Naive thymus-derived CD4-positive, alpha-beta T cell (primary cell): ENCODE results near the gene TRAK2. TPM values are rescaled to one million over a fixed set of nuclear protein-coding genes. Genes with fewer than 3 reads are reported as not detected.

Experiments used
- ATAC-seq: fragments of 150-1000 bp; cut with Tn5 transposase; 2 replicates; pipeline ENCODE4 v1.10.0; 2021; ENCODE audit warnings: mild to moderate bottlenecking, moderate library complexity
- CTCF ChIA-PET: fragments of 350-600 bp; sonication (Branson Sonifier 250); formaldehyde crosslinking; loops from one replicate; lab custom pipeline; 2021; ENCODE audit warnings: antibody characterized with exemption; lab: Charles Lee
- POLR2A ChIA-PET: fragments of 350-600 bp; sonication (Branson Sonifier 250); formaldehyde crosslinking; loops from one replicate; lab custom pipeline; 2021; ENCODE audit warnings: antibody characterized with exemption, inconsistent platforms; lab: Charles Lee
- DNase-seq, 9 donors: peaks; one replicate each; pipeline versions ENCODE4 v3.0.0 to v3.0.0-alpha.2; 2020 to 2022; ENCODE audit warnings: mixed read lengths in 1 of 9
- H3K27ac ChIP-seq: one replicate; pipeline ENCODE4 v1.7.0; 2013; ENCODE audit warnings: mild to moderate bottlenecking, low read depth, low read length, moderate library complexity
- H3K27me3 ChIP-seq, 2 donors: one replicate each; pipeline ENCODE4 v1.7.0; 2013; ENCODE audit warnings: low read length in 2 of 2, mild to moderate bottlenecking in 2 of 2, moderate library complexity in 2 of 2; ENCODE audit not compliant: control insufficient read depth in 2 of 2, insufficient read depth in 2 of 2
- H3K36me3 ChIP-seq, 3 experiments: 1 replicate in 2 of 3; 2 replicates in 1 of 3; pipeline ENCODE4 v1.7.0; 2013; ENCODE audit warnings: low read length in 3 of 3, mild to moderate bottlenecking in 3 of 3, moderate library complexity in 1 of 3; ENCODE audit not compliant: insufficient read depth in 3 of 3, control insufficient read depth in 2 of 3
- H3K4me1 ChIP-seq, 2 donors: one replicate each; pipeline ENCODE4 v1.7.0; 2013; ENCODE audit warnings: low read length in 2 of 2, mild to moderate bottlenecking in 2 of 2, moderate library complexity in 1 of 2; ENCODE audit not compliant: control insufficient read depth in 2 of 2, insufficient read depth in 2 of 2
- H3K4me3 ChIP-seq: 2 replicates; pipeline ENCODE4 v1.7.0; 2013; ENCODE audit warnings: mild to moderate bottlenecking, low read length
- H3K9me3 ChIP-seq, 3 experiments: 1 replicate in 2 of 3; 2 replicates in 1 of 3; pipeline ENCODE4 v1.7.0; 2013; ENCODE audit warnings: low read length in 3 of 3; ENCODE audit not compliant: control insufficient read depth in 2 of 3
- H3K27ac Mint-ChIP-seq, 9 donors: one replicate each; pipeline ENCODE4 v1.8.0; 2020 to 2022; ENCODE audit warnings: mixed read lengths in 9 of 9, mild to moderate bottlenecking in 8 of 9, moderate library complexity in 5 of 9, inconsistent platforms in 2 of 9
- H3K27me3 Mint-ChIP-seq, 5 donors: one replicate each; pipeline ENCODE4 v1.8.0; 2021 to 2022; ENCODE audit warnings: mixed read lengths in 5 of 5, mild to moderate bottlenecking in 1 of 5
- H3K36me3 Mint-ChIP-seq, 5 donors: one replicate each; pipeline ENCODE4 v1.8.0; 2020 to 2022; ENCODE audit warnings: mixed read lengths in 5 of 5, mild to moderate bottlenecking in 3 of 5, inconsistent platforms in 1 of 5
- H3K4me1 Mint-ChIP-seq, 7 donors: one replicate each; pipeline ENCODE4 v1.8.0; 2020 to 2022; ENCODE audit warnings: mixed read lengths in 7 of 7, mild to moderate bottlenecking in 3 of 7, inconsistent platforms in 1 of 7
- H3K4me3 Mint-ChIP-seq, 10 donors: one replicate each; pipeline ENCODE4 v1.8.0; 2020 to 2022; ENCODE audit warnings: mild to moderate bottlenecking in 10 of 10, mixed read lengths in 10 of 10, moderate library complexity in 6 of 10, inconsistent platforms in 2 of 10
- H3K9me3 Mint-ChIP-seq, 11 donors: one replicate each; pipeline ENCODE4 v1.8.0; 2020 to 2022; ENCODE audit warnings: mixed read lengths in 11 of 11, mild to moderate bottlenecking in 4 of 11, inconsistent platforms in 1 of 11, moderate library complexity in 1 of 11
- intact Hi-C, 2 donors: fragments of 100-400 bp; cut with micrococcal nuclease; formaldehyde crosslinking; loops; one replicate each; pipeline ENCODE4 v1.15.1; 2023
- polyA plus RNA-seq, 2 donors: library from polyadenylated mRNA; unstranded; fragments of 300-500 nt; fragmentation: Illumina TruSeq; gene quantifications; one replicate each; pipeline ENCODE4 v1.2.3, GENCODE V29; 2021
- total RNA-seq, 6 experiments: library from RNA in 5 of 6; stranded (reverse) in 5 of 6; gene quantifications; 1 replicate in 5 of 6; 2 replicates in 1 of 6; pipeline ENCODE4 v1.2.3 and lab custom pipeline; 2021 to 2026

TRAK2 gene
- total and polyA plus RNA-seq, 7 experiments from 2014 or later, result 27.2 to 47.6 (median 34.3) TPM

- CTCF ChIA-PET, result no interaction called here
- Mint-ChIP-seq H3K4me1 (peaks cover 14 to 70% (median 52%) of the 10 kb centered on the region in 7 donors), H3K27me3 (no peaks in the 10 kb centered on the region), H3K4me3 (peak overlapping the region in 5 of 10 donors; percentile 10 to 53 (median 17)), H3K9me3 (no peaks in the 10 kb centered on the region), H3K27ac (peak overlapping the region in 5 of 9 donors; percentile 4 to 84 (median 44)), H3K36me3 (peaks cover 1 to 26% (median 16%) of the 10 kb centered on the region in 5 donors)
- H3K9me3 ChIP-seq, result no peaks in the 10 kb centered on the region
- no peaks in the 10 kb centered on the region for H3K27me3 ChIP-seq
- no peak for ATAC-seq
- intact Hi-C loops, result loop anchor here in 1 of 2 donors (5.0 kb wide), 1 partner anchor 238 kb away; the partner anchor contains the start of gene TMEM237
- no peak overlapping the region for H3K27ac ChIP-seq
- no peak overlapping the region for H3K4me3 ChIP-seq
- H3K4me1 ChIP-seq, result peaks cover 0 to 21% of the 10 kb centered on the region in 2 donors
- DNase-seq, result no peak
- POLR2A ChIA-PET, result interaction anchor here (0.6 to 1.0 kb wide), 2 partner anchors 10 to 135 kb away, joined by 3 to 4 read pairs; no protein-coding TSS in a partner anchor
- no peaks in the 10 kb centered on the region for H3K36me3 ChIP-seq
These were observed 46.5 kb downstream of the TRAK2 start for GRCh38 chr2:201404699-201405280.

- no peaks in the 10 kb centered on the region for H3K27me3 ChIP-seq
- DNase-seq, result no peak
- peaks cover 15 to 70% (median 50%) of the 10 kb centered on the region in 7 donors for H3K4me1 Mint-ChIP-seq
- no peaks in the 10 kb centered on the region for H3K9me3 ChIP-seq
- ATAC-seq, result no peak
- peaks cover 0 to 21% of the 10 kb centered on the region in 2 donors for H3K4me1 ChIP-seq
- no peaks in the 10 kb centered on the region for H3K9me3 Mint-ChIP-seq
- H3K27me3 Mint-ChIP-seq, result no peaks in the 10 kb centered on the region
- no peak overlapping the region for H3K4me3 Mint-ChIP-seq
- intact Hi-C loops, result no loop called here
- H3K27ac ChIP-seq, result no peak overlapping the region
- peaks cover 4 to 35% (median 20%) of the 10 kb centered on the region in 5 donors for H3K36me3 Mint-ChIP-seq
- peaks cover 0 to 8% (median 0%) of the 10 kb centered on the region in 3 experiments for H3K36me3 ChIP-seq
- H3K4me3 ChIP-seq, result no peak overlapping the region
- CTCF ChIA-PET, result no interaction called here
- H3K27ac Mint-ChIP-seq, result peak overlapping the region in 1 of 9 donors; percentile 81
- POLR2A ChIA-PET, result interaction anchor here (1.0 kb wide), 1 partner anchor 11 kb away, joined by 4 read pairs; no protein-coding TSS in a partner anchor
These were observed 47.4 kb downstream of the TRAK2 start for GRCh38 chr2:201403880-201404279.

DNA sequence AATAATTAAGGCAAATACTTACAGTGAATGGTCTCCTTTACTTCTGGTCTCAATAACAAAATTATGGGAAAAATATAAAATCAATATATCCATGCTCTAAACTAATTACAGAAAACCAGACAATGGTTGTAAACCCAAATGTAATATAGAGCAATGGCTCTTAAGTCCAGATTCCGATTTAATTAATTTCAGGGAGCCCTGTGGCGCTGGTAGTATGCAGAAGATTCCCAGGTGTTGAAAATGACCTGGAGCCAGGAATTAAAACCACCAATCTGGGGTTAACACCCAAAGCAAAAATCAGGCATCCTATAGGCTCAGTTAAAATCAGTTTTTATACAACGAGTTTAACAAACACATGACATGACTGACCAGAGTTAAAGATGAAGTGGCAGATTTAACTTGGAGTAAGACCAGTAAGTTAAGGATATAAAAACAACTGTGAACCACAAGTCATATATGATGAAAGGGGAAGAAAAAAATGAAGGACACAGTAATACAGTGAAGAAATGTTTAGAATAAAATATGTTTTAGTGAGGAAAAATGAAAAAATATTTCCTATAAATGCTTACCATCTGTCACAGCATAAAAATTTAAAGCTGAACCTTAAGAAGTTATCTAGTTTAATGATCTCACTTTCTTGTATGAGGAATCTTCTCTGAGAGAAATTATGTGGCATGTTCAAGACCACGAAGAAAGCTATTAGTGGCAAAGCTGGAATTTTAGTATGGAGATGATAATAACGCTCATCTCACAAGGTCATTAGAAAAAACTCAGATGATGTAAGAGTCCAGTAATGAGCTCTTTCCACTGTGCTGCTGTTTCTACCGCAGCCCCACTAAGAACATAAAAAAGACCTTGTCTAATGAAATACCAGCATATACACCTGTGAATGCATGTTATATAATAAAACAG lies 48.4 kb downstream of the TRAK2 start:
- Mint-ChIP-seq H3K27ac (peak overlapping the region in 3 of 9 donors; percentile 29 to 52 (median 41)), H3K27me3 (no peaks in the 10 kb centered on the region), H3K36me3 (peaks cover 4 to 36% (median 21%) of the 10 kb centered on the region in 5 donors), H3K4me3 (no peak overlapping the region), H3K4me1 (peaks cover 12 to 63% (median 49%) of the 10 kb centered on the region in 7 donors), H3K9me3 (no peaks in the 10 kb centered on the region)
- ChIA-PET CTCF (interaction anchor here (1.8 kb wide), 1 partner anchor 49 kb away, joined by 7 read pairs; the partner anchor contains the start of genes STRADB and TRAK2), POLR2A (no interaction called here)
- H3K9me3 ChIP-seq, result no peaks in the 10 kb centered on the region
- DNase-seq, result no peak
- no peak for ATAC-seq
- intact Hi-C loops, result no loop called here
- H3K27me3 ChIP-seq, result no peaks in the 10 kb centered on the region
- peaks cover 0 to 21% of the 10 kb centered on the region in 2 donors for H3K4me1 ChIP-seq
- no peak overlapping the region for H3K27ac ChIP-seq
- no peak overlapping the region for H3K4me3 ChIP-seq
- peaks cover 0 to 12% (median 2%) of the 10 kb centered on the region in 3 experiments for H3K36me3 ChIP-seq

DNA sequence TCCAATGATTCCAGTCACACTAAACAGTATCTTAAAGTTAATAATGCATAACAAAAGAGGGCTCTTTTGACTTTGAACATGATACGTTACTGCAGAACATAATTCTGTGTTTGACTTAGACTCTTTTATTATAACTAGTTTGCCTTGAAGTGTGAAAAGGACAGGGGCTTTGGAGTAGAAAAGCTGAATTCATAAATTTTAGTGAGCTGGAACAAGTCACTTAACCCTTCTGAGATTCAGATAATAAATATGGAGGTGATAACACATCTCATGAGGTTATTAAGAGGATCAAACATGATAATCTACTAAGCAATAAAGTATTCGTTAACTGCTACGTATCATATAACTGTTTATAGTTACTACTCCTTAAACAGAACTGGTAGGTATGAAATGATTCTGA lies 49.4 kb downstream of the TRAK2 start:
- no peak overlapping the region for H3K27ac Mint-ChIP-seq
- H3K4me3 ChIP-seq, result no peak overlapping the region
- ChIA-PET CTCF (interaction anchor here (1.8 kb wide), 1 partner anchor 50 kb away, joined by 7 read pairs; the partner anchor contains the start of genes STRADB and TRAK2), POLR2A (no interaction called here)
- H3K27me3 Mint-ChIP-seq, result no peaks in the 10 kb centered on the region
- peaks cover 0 to 21% of the 10 kb centered on the region in 2 donors for H3K4me1 ChIP-seq
- H3K36me3 Mint-ChIP-seq, result peaks cover 4 to 39% (median 20%) of the 10 kb centered on the region in 5 donors
- peaks cover 12 to 54% (median 42%) of the 10 kb centered on the region in 7 donors for H3K4me1 Mint-ChIP-seq
- no peak overlapping the region for H3K27ac ChIP-seq
- H3K36me3 ChIP-seq, result peaks cover 9 to 23% (median 13%) of the 10 kb centered on the region in 3 experiments
- no peaks in the 10 kb centered on the region for H3K9me3 ChIP-seq
- ATAC-seq (no peak), DNase-seq (no peak)
- intact Hi-C loops, result no loop called here
- no peak overlapping the region for H3K4me3 Mint-ChIP-seq
- H3K27me3 ChIP-seq, result no peaks in the 10 kb centered on the region
- no peaks in the 10 kb centered on the region for H3K9me3 Mint-ChIP-seq

DNA sequence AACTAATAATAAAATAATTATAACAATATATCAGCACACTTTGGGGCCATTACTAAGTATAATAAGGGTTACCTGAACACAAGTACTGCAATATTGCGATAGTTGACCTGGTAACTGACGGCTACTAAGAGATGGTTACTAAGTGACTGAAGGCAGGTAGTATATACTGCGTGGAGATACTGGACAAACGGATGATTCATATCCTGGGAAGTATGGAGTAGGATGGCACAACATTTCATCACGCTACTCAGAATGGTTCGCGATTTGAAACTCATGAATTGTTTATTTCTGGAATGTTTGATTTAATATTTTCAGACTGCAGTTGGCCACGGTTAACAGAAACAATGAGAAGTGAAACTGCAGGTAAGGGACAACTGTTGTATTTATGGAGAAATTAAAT lies 54.7 kb downstream of the TRAK2 start:
- POLR2A ChIA-PET, result interaction anchor here (1.6 kb wide), 1 partner anchor 55 kb away, joined by 6 read pairs; the partner anchor contains the start of genes STRADB and TRAK2
- Mint-ChIP-seq H3K27me3 (no peaks in the 10 kb centered on the region), H3K4me3 (no peak overlapping the region), H3K36me3 (peaks cover 18 to 67% (median 35%) of the 10 kb centered on the region in 5 donors), H3K4me1 (peaks cover 4 to 14% (median 10%) of the 10 kb centered on the region in 7 donors), H3K9me3 (no peaks in the 10 kb centered on the region), H3K27ac (no peak overlapping the region)
- DNase-seq, result no peak
- H3K9me3 ChIP-seq, result no peaks in the 10 kb centered on the region
- no peaks in the 10 kb centered on the region for H3K27me3 ChIP-seq
- intact Hi-C loops, result no loop called here
- peaks cover 15 to 58% (median 18%) of the 10 kb centered on the region in 3 experiments for H3K36me3 ChIP-seq
- CTCF ChIA-PET, result no interaction called here
- no peak overlapping the region for H3K4me3 ChIP-seq
- no peak overlapping the region for H3K27ac ChIP-seq
- H3K4me1 ChIP-seq, result no peaks in the 10 kb centered on the region
- no peak for ATAC-seq

DNA sequence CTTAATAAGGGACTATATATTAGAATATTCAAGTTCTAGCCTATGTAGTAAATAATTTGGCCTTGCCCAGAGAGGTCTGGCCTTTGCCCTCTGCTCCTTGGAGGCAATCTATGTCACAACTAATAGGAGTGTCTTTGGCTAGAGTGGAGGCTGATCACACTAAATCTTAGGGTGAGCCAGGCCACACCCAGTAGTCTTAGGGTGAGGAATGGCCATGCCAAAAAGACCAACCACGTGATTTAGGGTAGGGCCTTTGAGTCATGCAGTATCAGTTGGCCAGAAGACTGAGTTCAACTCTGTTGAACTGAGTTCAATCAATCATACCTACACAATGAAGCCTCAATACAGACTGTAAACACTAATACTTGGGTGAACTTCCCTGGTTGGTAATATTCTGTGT lies 68.1 kb downstream of the TRAK2 start:
- POLR2A ChIA-PET, result no interaction called here
- Mint-ChIP-seq H3K4me3 (no peak overlapping the region), H3K36me3 (peaks cover 13 to 73% (median 57%) of the 10 kb centered on the region in 5 donors), H3K4me1 (peaks cover 0 to 5% (median 0%) of the 10 kb centered on the region in 7 donors), H3K27me3 (no peaks in the 10 kb centered on the region), H3K9me3 (peaks cover 0 to 17% (median 4%) of the 10 kb centered on the region in 11 donors), H3K27ac (peak overlapping the region in 1 of 9 donors; percentile 30)
- ATAC-seq (no peak), DNase-seq (no peak)
- CTCF ChIA-PET, result no interaction called here
- intact Hi-C loops, result no loop called here
- Histone ChIP-seq H3K9me3 (no peaks in the 10 kb centered on the region), H3K36me3 (peaks cover 4 to 65% (median 30%) of the 10 kb centered on the region in 3 experiments), H3K27ac (no peak overlapping the region), H3K4me1 (no peaks in the 10 kb centered on the region), H3K27me3 (no peaks in the 10 kb centered on the region), H3K4me3 (no peak overlapping the region)
